ENCODE results near the gene MOB1A.
"Not testable (repeated sequence)": the region's sequence is repeated elsewhere in the genome, so short reads cannot be mapped to it uniquely, and the experiment has no call there.

MOB1A gene

DNA sequence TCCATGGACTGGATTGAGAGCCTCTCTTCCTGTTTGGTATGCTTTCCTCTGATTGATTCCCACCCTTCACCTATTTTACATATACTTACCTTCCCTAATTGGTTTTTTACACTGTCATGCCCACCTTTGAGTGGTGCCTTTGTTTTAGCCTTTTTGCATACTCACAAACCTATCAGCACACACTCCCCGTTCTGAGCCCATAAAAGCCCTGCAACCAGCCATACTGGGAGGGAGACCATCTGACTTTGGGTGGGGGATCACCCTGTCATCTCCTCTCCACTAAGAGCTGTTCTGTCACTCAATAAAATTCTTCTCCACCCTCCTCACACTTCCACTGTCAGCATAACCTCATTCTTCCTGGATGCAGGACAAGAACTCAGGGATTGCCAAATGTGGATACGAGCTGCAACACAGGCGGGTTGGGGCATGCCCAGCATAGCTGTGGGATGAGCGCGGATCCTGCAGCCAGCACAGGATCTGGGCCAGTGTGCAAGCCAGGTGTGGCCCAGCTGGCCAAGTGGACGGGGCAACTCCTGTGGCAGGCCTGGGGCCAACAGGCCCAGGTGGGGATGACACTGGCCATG lies 9.4 kb upstream of the MOB1A start:
- H3K4me1 Mint-ChIP-seq, result peaks cover 11% of the 10 kb centered on the region
- H3K36me3 Mint-ChIP-seq, result no peaks in the 10 kb centered on the region
- H3K27me3 Mint-ChIP-seq, result no peaks in the 10 kb centered on the region
- H3K27ac Mint-ChIP-seq, result peak overlapping the region; percentile 2
- H3K4me3 Mint-ChIP-seq, result no peak overlapping the region
- ATAC-seq (ENCODE audit: low read depth), result no peak
- DNase-seq (ENCODE audit: low spot score in 2 of 2), result no peak
- no peaks in the 10 kb centered on the region for H3K9me3 Mint-ChIP-seq

DNA sequence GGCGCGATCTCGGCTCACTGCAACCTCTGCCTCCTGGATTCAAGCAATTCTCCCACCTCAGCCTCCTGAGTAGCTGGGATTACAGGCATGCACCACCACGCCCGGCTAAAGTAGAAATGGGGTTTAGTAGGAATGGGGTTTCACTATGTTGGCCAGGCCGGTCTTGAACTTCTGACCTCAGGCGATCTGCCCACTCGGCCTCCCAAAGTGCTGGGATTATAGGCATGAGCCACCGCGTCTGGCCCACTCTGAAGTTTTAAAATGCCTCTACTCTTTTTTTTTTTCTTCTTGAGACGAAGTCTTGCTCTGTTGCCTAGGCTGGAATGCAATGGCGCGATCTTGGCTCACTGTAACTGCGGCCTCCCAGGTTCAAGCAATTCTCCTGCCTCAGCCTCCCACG lies 8.0 kb upstream of the MOB1A start:
- DNase-seq (ENCODE audit: low spot score in 2 of 2); H3K27me3 Mint-ChIP-seq; H3K4me3 Mint-ChIP-seq; ATAC-seq (ENCODE audit: low read depth); H3K36me3 Mint-ChIP-seq; H3K9me3 Mint-ChIP-seq: not testable (repeated sequence)
- Mint-ChIP-seq H3K27ac (peak overlapping the region; percentile 92), H3K4me1 (peaks cover 14% of the 10 kb centered on the region)

DNA sequence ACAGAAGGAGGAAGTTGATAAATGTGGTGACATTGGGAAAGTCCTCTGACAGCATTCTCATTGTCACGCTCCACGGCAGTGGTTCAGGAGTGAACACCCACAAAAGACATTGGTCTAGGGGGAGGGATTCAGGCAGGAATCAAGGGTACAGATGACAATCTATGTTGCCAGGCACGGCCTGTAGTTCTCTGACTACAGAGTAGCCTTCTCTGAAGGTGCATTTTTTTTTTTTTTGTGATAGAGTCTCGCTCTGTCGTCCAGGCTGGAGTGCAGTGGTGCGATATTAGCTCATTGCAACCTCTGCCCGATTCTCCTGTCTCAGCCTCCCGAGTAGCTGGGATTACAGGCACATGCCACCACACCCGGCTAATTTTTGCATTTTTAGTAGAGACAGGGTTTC lies 7.4 kb upstream of the MOB1A start:
- no peaks in the 10 kb centered on the region for H3K36me3 Mint-ChIP-seq
- peak; percentile 85 for ATAC-seq (ENCODE audit: low read depth)
- peak overlapping the region; percentile 81 for H3K4me3 Mint-ChIP-seq
- H3K9me3 Mint-ChIP-seq, result no peaks in the 10 kb centered on the region
- H3K4me1 Mint-ChIP-seq, result peaks cover 17% of the 10 kb centered on the region
- H3K27ac Mint-ChIP-seq, result peak overlapping the region; percentile 92
- peak; percentile 62 to 79 for DNase-seq (ENCODE audit: low spot score in 2 of 2)
- no peaks in the 10 kb centered on the region for H3K27me3 Mint-ChIP-seq

DNA sequence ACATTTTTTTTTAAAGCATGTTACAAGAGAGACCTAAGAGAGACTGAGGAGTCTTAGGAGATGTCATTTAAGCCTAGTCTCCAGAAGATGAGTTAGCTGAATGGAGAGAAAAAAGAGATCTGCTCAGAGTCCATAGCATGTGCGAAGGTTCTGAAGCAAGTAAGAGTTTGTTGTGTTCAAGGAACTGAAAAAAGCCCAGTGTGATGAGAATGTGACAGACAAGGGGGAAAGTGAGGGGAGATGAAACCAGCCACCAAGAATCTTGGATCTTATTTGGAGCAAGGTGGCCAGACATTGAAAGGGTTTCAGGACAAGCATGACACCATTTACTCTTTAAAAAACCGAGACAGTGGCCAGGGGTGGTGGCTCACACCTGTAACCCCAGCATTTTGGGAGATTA lies 5.2 kb upstream of the MOB1A start:
- H3K36me3 Mint-ChIP-seq, result no peaks in the 10 kb centered on the region
- no peaks in the 10 kb centered on the region for H3K27me3 Mint-ChIP-seq
- ATAC-seq (ENCODE audit: low read depth) (no peak), DNase-seq (ENCODE audit: low spot score in 2 of 2) (no peak)
- H3K4me3 Mint-ChIP-seq, result no peak overlapping the region
- no peaks in the 10 kb centered on the region for H3K9me3 Mint-ChIP-seq
- H3K27ac Mint-ChIP-seq, result peak overlapping the region; percentile 92
- peaks cover 17% of the 10 kb centered on the region for H3K4me1 Mint-ChIP-seq

DNA sequence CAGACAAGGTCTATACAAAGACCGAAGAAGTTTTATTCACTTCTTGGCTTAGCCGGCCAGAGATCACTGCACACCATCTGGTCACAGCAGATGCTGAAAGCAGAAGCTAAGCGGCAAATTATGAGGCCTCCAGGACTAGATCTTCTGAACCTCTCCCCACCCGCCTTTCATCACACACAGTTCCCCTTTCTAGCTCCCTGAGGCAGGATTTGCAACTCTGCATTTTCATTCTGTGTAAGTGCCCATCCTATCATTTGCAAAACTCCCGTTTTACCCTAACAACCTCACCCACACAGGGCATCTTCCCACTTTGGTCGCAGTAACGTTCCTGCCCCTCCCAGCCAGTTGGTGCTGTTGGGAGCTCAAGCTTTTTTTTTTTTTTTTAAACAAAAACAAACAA lies 3.1 kb upstream of the MOB1A start:
- peak overlapping the region; percentile 81 for H3K27ac Mint-ChIP-seq
- ATAC-seq (ENCODE audit: low read depth) (peak; percentile 45), DNase-seq (ENCODE audit: low spot score in 2 of 2) (peak; percentile 51 to 78)
- no peaks in the 10 kb centered on the region for H3K27me3 Mint-ChIP-seq
- H3K9me3 Mint-ChIP-seq, result no peaks in the 10 kb centered on the region
- peaks cover 3% of the 10 kb centered on the region for H3K36me3 Mint-ChIP-seq
- peak overlapping the region; percentile 43 for H3K4me3 Mint-ChIP-seq
- peaks cover 17% of the 10 kb centered on the region for H3K4me1 Mint-ChIP-seq

DNA sequence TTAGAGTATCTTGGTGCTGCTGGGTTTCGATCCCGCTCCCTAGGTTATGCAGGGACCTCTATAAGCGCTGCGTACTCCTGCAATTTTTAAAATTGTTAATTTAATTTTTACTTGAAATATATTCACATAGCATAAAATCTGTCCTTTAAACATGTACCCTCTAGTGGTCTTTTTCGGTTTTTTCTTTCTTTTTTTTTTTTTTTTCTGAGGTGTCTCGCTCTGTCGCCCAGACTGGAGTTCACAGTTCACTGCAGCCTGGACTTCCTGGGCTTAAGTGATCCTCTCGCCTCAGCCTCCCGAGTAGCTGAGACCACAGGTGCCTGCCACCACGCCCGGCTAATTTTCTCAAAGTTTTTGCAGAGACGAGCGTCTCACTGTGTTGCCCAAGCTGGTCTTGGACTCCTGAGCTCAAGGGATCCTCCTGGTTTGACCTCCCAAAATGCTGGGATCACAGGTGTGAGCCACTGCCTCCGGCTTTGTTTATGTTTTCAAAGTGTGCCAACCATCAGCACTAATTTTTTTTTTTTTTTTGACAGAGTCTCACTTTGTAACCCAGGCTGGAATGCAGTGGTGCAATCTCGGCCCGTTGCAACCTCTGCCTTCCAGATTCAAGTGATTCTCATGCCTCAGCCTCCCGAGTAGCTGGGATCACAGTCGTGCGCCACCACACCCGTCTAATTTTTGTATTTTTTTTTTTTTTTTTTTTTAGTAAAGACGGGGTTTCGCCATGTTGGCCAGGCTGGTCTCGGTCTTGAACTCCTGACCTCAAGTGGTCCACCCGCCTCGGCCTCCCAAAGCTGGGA lies 585 bp upstream of the MOB1A start:
- H3K36me3 Mint-ChIP-seq, result peaks cover 9% of the 10 kb centered on the region
- H3K4me1 Mint-ChIP-seq, result peaks cover 24% of the 10 kb centered on the region
- H3K27ac Mint-ChIP-seq, result peak overlapping the region; percentile 93
- H3K4me3 Mint-ChIP-seq, result peak overlapping the region; percentile 86
- H3K9me3 Mint-ChIP-seq, result no peaks in the 10 kb centered on the region
- no peaks in the 10 kb centered on the region for H3K27me3 Mint-ChIP-seq
- DNase-seq (ENCODE audit: low spot score in 2 of 2) (peak in 1 of 2 donors; percentile 32), ATAC-seq (ENCODE audit: low read depth) (peak; percentile 18)

DNA sequence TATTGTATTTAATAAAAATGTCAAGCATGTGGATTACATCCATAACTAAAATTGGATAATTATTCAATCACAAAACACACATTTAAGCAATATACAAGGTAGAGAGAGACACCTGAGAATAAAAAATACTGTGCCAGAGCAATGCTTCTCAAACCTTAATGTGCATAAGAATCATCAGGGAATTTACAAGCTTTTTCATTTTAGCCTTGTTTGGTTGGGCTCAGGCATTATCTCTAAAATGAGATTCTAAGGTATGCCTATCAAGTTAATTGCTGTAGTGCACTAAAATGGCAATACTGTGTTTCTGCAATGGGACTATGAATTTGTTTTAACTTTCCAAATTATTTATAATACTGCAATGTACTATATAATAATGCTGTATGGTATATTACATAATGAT lies 983 bp downstream of the MOB1A start:
- no peaks in the 10 kb centered on the region for H3K9me3 Mint-ChIP-seq
- peaks cover 24% of the 10 kb centered on the region for H3K4me1 Mint-ChIP-seq
- no peak for DNase-seq (ENCODE audit: low spot score in 2 of 2)
- no peaks in the 10 kb centered on the region for H3K27me3 Mint-ChIP-seq
- peak overlapping the region; percentile 93 for H3K27ac Mint-ChIP-seq
- peak overlapping the region; percentile 86 for H3K4me3 Mint-ChIP-seq
- H3K36me3 Mint-ChIP-seq, result peaks cover 11% of the 10 kb centered on the region
- ATAC-seq (ENCODE audit: low read depth), result no peak

DNA sequence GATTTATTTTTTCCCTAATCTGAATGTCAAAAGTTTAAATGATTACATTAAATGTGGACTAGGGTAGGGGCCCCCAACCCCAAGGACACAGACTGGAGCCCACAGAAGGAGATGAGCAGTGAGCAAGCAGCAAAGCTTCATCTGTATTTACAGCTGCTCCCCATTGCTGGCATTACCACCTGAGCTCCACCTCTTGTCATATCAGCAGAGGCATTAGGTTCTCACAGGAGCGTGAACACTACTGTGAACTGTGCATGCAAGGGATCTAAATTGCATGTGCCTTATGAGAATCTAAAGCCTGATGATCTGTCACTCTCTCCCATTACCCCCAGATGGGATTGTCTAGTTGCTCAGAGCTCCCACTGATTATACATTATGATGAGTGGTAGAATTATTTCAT lies 3.8 kb downstream of the MOB1A start:
- H3K4me1 Mint-ChIP-seq, result peaks cover 24% of the 10 kb centered on the region
- peak overlapping the region; percentile 83 for H3K4me3 Mint-ChIP-seq
- ATAC-seq (ENCODE audit: low read depth), result no peak
- peak overlapping the region; percentile 93 for H3K27ac Mint-ChIP-seq
- peak in 1 of 2 donors; percentile 9 for DNase-seq (ENCODE audit: low spot score in 2 of 2)
- H3K9me3 Mint-ChIP-seq, result no peaks in the 10 kb centered on the region
- no peaks in the 10 kb centered on the region for H3K27me3 Mint-ChIP-seq
- peaks cover 21% of the 10 kb centered on the region for H3K36me3 Mint-ChIP-seq

DNA sequence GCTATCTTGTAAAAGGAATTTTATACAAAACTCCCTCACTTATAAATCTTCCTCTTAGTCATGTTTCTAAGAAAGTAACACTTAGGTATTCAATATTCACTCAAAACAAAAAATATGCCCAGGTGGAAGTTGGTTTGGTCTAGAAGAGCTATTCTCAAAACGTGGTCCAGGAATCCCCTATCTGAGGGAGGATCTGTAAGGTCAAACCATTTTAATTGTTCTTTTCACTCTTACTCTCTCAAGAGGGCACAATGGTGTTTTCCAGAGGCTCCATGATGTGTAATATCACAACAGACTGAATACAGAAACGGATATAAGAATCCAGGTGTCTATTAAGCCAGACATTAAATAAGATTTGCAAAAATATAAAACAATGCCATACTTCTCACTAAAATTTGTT lies 9.9 kb downstream of the MOB1A start:
- ATAC-seq (ENCODE audit: low read depth), result no peak
- Mint-ChIP-seq H3K4me1 (peaks cover 18% of the 10 kb centered on the region), H3K27me3 (no peaks in the 10 kb centered on the region), H3K36me3 (peaks cover 32% of the 10 kb centered on the region), H3K27ac (peak overlapping the region; percentile 70), H3K4me3 (no peak overlapping the region), H3K9me3 (peaks cover 4% of the 10 kb centered on the region)
- no peak for DNase-seq (ENCODE audit: low spot score in 2 of 2)

DNA sequence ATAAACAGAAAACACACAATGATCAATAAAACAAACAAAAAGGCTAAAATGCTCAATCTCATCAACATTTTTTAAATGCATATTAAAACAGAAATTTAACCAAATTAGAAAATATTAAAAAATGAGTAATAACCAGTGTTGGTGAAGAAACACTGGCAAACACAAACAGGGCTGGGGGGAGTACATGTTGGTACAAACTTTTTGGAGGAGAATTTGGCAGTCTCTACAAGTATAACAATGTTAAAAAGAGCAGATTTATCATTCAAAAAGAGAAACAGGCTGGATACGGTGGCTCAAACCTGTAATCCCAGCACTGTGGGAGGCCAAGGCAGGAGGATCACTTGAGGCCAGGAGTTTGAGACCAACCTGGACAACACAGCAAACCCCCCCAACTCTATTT lies 13.9 kb downstream of the MOB1A start:
- Mint-ChIP-seq H3K4me1 (peaks cover 8% of the 10 kb centered on the region), H3K27me3 (no peaks in the 10 kb centered on the region), H3K9me3 (peaks cover 4% of the 10 kb centered on the region), H3K4me3 (no peak overlapping the region), H3K27ac (no peak overlapping the region), H3K36me3 (peaks cover 29% of the 10 kb centered on the region)
- DNase-seq (ENCODE audit: low spot score in 2 of 2) (no peak), ATAC-seq (ENCODE audit: low read depth) (no peak)

DNA sequence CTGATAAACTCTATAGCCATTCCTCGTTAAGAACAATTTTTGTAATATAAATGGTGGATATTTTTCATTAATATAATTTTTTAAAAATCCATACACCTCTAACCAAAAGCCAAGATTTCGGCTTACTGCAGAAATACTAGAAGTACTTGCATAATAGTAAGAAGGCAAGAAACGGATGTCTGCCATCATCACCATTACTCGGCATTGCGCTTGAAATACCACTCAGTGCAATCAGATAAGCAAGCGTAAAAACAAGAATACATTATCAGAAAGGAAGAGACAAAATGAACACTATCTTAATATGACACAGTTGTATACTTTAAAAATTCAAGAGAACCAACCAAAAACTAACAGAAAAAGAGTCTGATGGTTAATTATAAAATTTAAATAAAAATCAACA lies 15.7 kb downstream of the MOB1A start:
- Mint-ChIP-seq H3K36me3 (peaks cover 32% of the 10 kb centered on the region), H3K4me1 (peaks cover 6% of the 10 kb centered on the region), H3K9me3 (peaks cover 4% of the 10 kb centered on the region), H3K4me3 (no peak overlapping the region), H3K27ac (no peak overlapping the region), H3K27me3 (no peaks in the 10 kb centered on the region)
- ATAC-seq (ENCODE audit: low read depth), result no peak
- no peak for DNase-seq (ENCODE audit: low spot score in 2 of 2)

DNA sequence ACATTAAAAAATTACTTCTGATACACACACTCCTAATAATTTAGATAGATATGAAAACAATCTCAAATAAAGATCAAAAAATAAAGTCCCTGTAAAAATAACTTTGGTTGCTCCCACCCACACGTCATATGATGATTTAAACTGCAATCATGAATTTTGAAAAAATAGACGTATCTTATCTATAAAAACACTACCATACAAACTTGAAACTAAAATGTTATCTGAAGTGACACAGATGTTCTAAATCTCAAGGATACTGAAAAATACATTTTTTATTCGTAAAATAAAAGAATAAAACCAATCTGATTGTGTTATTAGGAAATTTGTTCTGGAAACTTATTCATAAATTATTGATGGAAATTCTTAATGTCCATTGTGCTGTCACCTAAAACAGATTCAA lies 22.8 kb downstream of the MOB1A start:
- H3K4me1 Mint-ChIP-seq, result peaks cover 5% of the 10 kb centered on the region
- peaks cover 21% of the 10 kb centered on the region for H3K36me3 Mint-ChIP-seq
- no peak for DNase-seq (ENCODE audit: low spot score in 2 of 2)

DNA sequence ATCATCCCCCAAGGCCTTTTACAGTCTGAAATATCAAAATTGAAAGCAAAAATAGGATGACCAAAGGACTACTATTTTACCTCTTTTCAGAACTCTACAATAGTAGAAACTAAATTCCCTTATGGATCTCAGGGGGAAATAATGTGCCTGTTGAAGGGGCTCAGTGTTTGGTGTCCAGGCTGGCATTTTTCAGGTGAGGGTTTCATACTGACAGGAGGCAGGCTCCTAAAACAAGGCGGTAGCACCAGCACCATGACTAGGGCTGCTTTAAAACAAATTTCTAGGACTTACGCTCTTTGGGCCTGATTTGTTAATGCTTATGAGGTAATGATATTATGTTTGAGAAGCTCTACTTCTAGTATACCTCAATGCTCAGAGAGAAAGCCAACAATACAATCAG lies 25.7 kb downstream of the MOB1A start:
- ATAC-seq (ENCODE audit: low read depth), result no peak
- no peak for DNase-seq (ENCODE audit: low spot score in 2 of 2)
- H3K4me3 Mint-ChIP-seq, result no peak overlapping the region
- no peaks in the 10 kb centered on the region for H3K9me3 Mint-ChIP-seq
- peak overlapping the region; percentile 5 for H3K27ac Mint-ChIP-seq
- peaks cover 16% of the 10 kb centered on the region for H3K36me3 Mint-ChIP-seq
- H3K27me3 Mint-ChIP-seq, result no peaks in the 10 kb centered on the region
- H3K4me1 Mint-ChIP-seq, result peaks cover 8% of the 10 kb centered on the region

More for the DNA sequence above, 22.8 kb downstream of the MOB1A start:
- ATAC-seq (ENCODE audit: low read depth), result no peak
- no peak overlapping the region for H3K4me3 Mint-ChIP-seq
- no peaks in the 10 kb centered on the region for H3K27me3 Mint-ChIP-seq
- no peak overlapping the region for H3K27ac Mint-ChIP-seq
- H3K9me3 Mint-ChIP-seq, result no peaks in the 10 kb centered on the region

DNA sequence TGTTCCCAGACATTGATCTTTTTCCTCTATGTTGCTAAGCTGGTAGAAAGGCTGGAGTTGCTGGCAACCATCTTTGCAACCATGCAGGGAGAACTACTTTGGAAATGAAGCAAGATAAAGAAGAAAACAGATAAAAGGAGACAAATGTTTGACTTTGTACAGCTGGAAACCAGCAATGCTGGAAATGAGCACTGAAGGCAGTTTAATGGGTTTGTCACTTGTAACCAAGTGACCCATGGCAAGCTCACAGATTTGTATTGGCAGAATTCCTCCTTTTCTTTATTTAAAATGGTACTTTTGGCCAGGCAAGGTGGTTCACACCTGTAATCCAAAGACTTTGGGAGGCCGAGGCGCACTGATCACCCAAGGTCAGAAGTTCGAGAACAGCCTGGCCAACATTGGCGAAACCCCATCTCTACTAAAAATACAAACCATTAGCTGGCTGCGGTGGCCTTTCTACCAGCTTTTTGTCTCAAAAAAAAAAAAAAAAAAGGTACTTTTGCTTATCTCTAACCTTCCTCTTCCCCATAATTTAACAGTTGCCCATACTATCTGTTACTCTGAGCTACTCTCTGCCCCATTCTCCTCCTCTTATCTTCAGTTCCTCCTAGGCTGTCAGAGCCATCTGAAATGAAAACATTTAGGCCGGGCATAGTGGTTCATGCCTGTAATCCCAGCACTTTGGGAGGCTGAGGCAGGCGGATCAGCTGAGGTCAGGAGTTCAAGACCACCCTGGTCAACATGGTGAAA lies 28.9 kb downstream of the MOB1A start:
- Mint-ChIP-seq H3K4me3 (no peak overlapping the region), H3K36me3 (peaks cover 6% of the 10 kb centered on the region), H3K4me1 (peaks cover 12% of the 10 kb centered on the region), H3K27me3 (no peaks in the 10 kb centered on the region), H3K9me3 (no peaks in the 10 kb centered on the region), H3K27ac (peak overlapping the region; percentile 46)
- DNase-seq (ENCODE audit: low spot score in 2 of 2) (no peak), ATAC-seq (ENCODE audit: low read depth) (no peak)

All from memory B cell (primary cell).